Kasumi-1 (cell line): ENCODE measurements around the gene UNC50.
"Not testable (repeated sequence)": the region's sequence is repeated elsewhere in the genome, so short reads cannot be mapped to it uniquely, and the experiment has no call there.

ENCODE experiments used
- DNase-seq, 2 experiments: peaks; one replicate each; lab custom pipeline; 2025; lab: John Stamatoyannopoulos, UW

The UNC50 gene

DNA sequence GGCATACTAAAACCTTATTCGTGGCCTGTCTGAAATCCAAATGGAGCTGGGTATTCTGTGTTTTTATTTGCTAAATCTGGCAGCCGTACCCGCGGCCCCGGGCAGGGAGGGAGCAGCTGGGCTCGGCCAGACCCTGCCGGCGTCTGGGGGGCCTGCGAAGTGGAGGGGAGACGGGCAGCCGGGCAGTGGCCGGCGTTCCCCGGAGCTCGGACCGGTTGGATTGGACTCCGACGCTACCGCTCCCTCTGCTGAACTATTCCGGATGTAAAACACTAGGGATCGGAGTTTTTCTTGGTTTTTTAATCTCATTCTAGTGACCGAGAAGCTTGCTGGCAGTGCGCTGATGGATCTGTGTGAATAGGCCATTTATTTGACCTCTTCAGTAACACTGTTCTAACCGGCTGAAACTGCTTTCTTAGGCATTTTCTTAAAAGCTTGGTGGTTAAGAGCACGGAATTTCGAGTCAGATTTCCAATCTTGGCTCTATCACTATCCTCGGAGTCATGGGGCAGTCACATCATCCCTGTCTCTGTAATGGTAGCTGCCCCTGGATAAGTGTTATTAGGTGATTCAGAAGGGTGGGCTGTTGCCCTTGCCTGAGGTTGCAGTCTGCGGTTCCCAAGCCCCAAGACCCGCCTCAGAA is 694 bp downstream of the UNC50 start:
- DNase-seq: peak in 1 of 2 experiments; percentile 20

DNA sequence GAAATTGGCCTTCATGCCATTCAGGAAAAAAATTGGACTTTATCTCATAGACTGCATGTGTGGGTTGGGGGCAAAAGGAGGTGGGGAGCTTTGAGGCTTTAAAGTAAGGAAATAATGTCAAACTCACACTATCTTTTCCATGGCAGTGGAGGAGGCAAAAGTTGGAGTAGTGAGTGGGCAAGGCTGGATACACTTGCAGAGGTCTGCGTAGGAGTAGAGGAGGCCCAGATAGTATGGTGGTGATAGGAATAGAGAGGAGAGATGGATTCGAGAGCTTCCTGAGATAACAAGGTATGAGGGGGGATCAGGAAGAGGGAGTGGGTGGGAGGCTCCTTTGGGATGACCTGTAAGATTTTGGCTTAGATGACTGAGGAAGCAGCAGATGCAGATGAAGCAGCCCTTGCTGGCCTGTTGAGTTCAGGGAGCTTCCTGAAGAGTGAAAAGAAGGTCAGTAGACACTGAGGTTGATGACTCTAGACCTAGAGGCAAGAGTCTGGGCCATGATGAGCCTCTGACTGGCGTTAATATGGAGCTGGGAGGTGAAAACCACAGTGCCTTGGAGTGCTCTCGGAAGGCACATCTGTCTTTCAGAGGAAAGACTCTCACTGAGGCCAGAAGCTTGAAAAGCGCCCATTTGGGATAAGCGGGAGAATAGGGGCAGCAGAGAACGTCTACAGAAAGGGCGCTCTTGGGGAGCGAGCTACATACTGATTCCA is 5.8 kb downstream of the UNC50 start:
- no peak for DNase-seq

- peak in 1 of 2 experiments; percentile 32 for DNase-seq
Observed at GRCh38 chr2:98615481-98615880, 7.1 kb downstream of the UNC50 start.

GRCh38 chr2:98617149-98617548 is 8.8 kb downstream of the UNC50 start:
- DNase-seq: no peak

DNA sequence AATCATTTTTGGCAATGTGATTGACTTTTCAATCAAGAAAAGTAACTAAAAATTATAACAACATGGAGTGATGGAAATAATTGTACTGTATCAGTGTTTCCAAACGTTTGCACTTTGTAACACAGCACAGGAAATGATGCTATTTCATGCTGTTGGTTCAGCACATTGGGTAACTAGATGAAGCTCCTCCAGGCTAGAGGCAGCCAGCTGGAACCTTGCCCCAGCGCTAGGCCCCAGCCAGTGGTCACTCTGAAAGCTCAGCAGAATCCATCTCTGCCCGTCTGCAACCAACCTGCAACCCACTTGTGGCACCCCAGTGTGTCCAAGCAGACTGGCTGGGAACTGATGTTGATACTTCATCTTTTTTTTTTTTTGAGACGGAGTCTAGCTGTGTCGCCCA is 15.3 kb downstream of the UNC50 start:
- DNase-seq: no peak

GRCh38 chr2:98632351-98632750 is 24.0 kb downstream of the UNC50 start:
- no peak for DNase-seq

- peak; percentile 64 to 71 for DNase-seq
Observed at GRCh38 chr2:98634406-98635092, 26.2 kb downstream of the UNC50 start.

DNA sequence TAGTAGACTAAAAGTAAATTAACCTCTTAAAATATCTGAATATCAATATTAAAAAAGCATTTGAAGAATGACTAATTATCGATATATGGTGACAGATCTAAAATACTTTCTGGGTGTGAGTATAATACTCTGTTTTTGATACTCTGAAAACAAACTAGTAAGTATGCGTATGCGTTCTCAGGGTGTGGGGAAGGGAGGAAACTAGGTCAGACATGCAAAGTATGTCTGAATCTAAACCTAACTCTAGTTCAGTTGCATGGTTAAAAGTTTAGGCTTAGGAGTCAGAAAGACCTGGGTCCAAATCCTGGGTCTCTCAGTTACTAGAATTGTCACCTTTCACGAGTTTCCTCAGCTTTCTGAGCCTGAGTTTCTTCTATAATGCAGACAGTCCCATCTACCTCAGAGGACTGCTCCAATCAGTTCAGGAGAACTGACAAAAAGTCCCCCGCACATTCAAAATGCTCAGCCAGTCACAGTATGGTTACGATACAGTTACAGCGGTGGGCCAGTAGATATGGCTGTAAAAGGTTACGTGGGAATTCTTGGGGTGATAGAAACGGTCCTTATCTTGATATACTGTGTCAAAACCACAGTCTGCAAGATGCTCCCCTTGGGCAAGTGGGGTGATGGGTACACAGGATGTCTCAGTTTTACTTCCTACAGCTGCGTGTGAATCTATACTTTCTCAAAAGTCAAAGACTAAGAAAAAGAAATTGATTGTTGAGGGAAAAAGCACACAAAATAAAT is 29.2 kb downstream of the UNC50 start:
- DNase-seq: no peak

DNA sequence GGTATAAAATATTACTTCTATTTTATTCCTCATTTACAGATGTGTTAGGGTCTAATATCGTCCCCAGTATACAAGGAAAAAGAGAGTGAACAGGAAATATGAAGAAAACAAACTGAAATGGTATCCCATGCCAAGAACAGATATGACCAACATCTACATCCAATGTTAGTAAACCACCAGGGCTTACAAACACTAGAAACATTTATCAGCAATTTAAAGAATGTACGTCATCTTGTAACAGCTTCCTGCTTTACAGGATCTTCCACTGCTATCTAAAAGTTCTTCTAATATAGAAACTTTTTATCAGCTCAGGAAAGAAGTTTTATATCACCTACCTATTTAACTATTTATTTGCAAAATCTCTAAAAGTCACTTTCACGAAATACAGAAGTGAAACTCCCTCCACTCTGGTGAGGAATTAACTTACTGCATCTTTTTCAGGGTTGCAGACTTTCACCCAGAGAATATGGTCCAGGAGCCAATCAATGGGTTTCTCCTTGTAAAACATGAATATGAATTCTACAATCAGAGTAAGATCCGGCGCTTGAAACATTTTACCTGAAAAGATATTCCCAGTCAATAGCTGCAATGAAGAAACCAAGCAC is 35.2 kb downstream of the UNC50 start:
- no peak for DNase-seq

- no peak for DNase-seq
Observed at GRCh38 chr2:98647636-98648035, 39.2 kb downstream of the UNC50 start.

DNA sequence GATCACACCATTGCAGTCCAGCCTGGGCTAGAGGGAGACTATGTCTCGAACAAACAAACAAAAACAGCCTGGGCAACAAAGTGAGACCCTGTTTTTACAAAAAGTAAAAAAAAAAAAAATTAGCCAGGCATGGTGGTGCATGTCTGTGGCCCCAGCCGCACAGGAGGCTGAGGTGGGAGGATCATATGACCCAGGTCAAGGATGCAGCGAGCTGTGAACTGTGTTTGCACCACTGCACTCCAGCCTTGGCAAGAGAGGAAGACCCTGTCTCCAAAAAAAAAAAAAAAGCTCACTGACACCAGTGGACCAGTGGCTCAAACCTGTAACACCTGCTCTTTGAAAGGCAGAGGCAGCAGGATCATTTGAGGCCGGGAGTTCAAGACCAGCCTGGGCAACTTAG is 40.1 kb downstream of the UNC50 start:
- DNase-seq: no peak

- DNase-seq: peak; percentile 91 to 97
Observed at GRCh38 chr2:98649135-98649991, 41.0 kb downstream of the UNC50 start.

DNA sequence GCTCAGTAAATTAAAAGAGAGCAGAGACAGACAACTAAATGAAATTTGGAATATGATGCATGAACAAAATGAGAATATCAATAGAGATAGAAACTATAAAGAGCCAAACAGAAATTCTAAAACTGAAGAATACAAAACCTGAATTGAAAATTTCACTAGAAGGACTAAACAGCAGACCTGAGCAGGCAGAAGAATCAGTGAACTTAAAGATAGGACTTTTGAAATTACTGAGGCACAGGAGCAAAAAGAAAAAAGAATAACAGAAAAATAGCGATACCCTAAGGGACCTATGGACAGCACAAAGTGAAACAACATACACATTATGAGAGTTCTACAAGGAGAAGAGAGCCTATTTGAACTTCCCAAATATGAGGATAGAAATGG is 41.6 kb downstream of the UNC50 start:
- no peak for DNase-seq

- DNase-seq: no peak
Observed at GRCh38 chr2:98650998-98651397, 42.6 kb downstream of the UNC50 start.

GRCh38 chr2:98654699-98655495 is 46.5 kb downstream of the UNC50 start:
- DNase-seq: peak; percentile 29 to 42

DNA sequence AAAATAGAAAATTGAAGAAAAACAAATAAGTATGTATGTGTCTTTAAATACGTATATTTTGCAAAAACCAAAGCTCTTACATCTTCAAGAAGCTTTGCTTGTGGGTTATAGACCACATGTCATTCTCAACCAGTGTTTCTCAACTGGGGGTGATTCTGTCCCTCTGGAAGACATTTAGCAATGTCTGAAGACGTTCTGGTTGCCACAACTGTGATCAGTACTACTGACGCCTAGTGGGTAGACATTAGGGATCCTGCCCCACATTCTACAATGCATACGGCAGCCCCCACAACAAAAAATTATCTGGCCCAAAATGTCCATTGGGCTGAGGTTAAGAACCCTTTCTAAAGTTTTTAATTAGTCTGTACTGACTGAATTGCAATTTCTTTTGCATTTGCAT is 48.4 kb downstream of the UNC50 start:
- DNase-seq: peak in 1 of 2 experiments; percentile 8

DNA sequence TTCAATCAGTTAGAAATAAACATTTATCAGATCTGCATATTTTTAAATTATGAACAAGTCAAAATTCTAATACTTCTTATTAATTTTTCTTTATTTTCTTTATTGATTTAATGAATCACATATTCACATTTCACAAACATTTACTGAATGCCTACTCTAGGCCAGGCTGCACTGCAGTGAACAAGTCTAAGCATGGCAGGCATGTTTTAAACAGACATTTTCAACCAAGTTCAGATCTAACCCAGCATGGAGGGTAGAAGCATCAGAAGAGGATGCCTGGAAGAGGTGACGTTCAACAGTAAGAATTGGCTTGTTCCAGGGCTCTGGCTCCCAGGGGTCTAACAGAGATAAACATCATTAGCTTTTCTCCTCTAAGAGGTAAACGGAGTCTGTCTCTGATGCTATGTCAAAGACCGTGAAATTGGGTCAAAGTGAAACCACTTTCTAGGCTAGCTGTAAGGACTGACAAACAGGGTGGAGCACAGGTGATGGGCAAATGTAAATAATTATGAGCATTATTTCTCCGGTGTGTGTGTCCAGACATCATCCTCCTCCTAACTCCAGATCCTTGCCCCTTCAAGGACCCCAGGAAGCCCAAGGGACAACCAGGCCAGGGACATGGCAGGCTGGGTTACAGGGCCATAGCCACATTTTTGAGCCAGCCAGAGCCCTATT is 50.6 kb downstream of the UNC50 start:
- DNase-seq: no peak

DNA sequence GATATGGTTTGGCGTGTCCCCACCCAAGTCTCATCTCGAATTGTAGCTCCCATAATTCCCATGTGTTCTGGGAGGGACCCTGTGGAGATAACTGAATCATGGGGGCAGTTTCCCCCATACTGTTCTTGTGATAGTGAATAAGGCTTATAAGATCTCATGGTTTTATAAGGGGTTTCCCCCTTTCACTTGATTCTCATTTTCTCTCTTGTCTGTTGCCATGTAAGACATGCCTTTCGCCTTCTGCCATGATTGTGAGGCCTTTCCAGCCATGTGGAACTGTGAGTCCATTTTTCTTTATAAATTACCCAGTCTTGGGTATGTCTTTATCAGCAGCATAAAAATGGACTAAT is 51.1 kb downstream of the UNC50 start:
- not testable (repeated sequence) for DNase-seq

GRCh38 chr2:98663511-98664090 is 55.2 kb downstream of the UNC50 start:
- no peak for DNase-seq
